Esophagus squamous epithelium (tissue), 4 donors: ENCODE results near the gene RGL3.

ENCODE experiments used
- POLR2A ChIP-seq, 4 donors: fragments of 450-650 bp; IDR thresholded peaks; one replicate each; pipeline ENCODE4 v1.6.1; 2017; ENCODE audit warnings: antibody characterized with exemption in 4 of 4, mild to moderate bottlenecking in 4 of 4, moderate library complexity in 3 of 4
- TF ChIP-seq, protein P1 (sequence below), 6 experiments: fragments of 450-650 bp in 4 of 6; fragments of 200-600 bp in 2 of 6; sonication (generic) in 2 of 6; IDR thresholded peaks; one replicate each; pipeline ENCODE4 v1.5.1; 2016 to 2019; ENCODE audit warnings: antibody characterized with exemption in 6 of 6, mild to moderate bottlenecking in 4 of 6, moderate library complexity in 4 of 6

DNA sequence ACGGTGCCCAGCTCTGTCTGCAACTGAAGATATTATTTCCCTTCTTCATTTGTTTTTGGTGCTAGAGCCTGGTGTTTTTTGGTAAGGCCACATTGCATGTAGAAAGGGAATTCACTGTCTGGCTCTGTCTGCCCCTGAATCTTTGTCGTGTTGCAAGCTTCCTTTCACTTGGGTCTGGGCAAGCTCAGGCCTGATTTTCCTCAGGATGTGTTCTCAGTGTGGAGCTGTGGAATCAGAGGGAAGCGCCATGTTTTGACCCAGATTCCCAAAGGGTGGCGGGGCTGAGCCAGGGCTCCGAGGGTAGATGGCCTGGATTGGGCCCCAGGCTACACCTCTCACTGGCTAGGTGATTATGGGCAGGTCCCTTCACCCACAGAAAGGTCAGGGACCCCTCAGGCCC lies 24.9 kb upstream of the RGL3 start:
- TF ChIP-seq POLR2A (IDR thresholded peaks at IDR 0.05): no peak
- TF ChIP-seq, protein P1, sequence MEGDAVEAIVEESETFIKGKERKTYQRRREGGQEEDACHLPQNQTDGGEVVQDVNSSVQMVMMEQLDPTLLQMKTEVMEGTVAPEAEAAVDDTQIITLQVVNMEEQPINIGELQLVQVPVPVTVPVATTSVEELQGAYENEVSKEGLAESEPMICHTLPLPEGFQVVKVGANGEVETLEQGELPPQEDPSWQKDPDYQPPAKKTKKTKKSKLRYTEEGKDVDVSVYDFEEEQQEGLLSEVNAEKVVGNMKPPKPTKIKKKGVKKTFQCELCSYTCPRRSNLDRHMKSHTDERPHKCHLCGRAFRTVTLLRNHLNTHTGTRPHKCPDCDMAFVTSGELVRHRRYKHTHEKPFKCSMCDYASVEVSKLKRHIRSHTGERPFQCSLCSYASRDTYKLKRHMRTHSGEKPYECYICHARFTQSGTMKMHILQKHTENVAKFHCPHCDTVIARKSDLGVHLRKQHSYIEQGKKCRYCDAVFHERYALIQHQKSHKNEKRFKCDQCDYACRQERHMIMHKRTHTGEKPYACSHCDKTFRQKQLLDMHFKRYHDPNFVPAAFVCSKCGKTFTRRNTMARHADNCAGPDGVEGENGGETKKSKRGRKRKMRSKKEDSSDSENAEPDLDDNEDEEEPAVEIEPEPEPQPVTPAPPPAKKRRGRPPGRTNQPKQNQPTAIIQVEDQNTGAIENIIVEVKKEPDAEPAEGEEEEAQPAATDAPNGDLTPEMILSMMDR (IDR thresholded peaks at IDR 0.05): no peak
